GM23248 (cell line): ENCODE data around the gene ZNF639.

ENCODE experiments used
- EZH2 ChIP-seq: fragments of 200-600 bp; sonication (generic); IDR thresholded peaks from 2 replicates; pipeline ENCODE4 v1.6.1; 2018; ENCODE audit warnings: antibody characterized with exemption, mild to moderate bottlenecking; ENCODE audit not compliant: insufficient read depth, poor library complexity, severe bottlenecking
- EZH2phosphoT487 ChIP-seq: fragments of 200-600 bp; sonication (generic); IDR thresholded peaks from 2 replicates; pipeline ENCODE4 v1.6.1; 2018; ENCODE audit warnings: antibody characterized with exemption, moderate library complexity, mild to moderate bottlenecking, low read depth; ENCODE audit not compliant: insufficient read depth

DNA sequence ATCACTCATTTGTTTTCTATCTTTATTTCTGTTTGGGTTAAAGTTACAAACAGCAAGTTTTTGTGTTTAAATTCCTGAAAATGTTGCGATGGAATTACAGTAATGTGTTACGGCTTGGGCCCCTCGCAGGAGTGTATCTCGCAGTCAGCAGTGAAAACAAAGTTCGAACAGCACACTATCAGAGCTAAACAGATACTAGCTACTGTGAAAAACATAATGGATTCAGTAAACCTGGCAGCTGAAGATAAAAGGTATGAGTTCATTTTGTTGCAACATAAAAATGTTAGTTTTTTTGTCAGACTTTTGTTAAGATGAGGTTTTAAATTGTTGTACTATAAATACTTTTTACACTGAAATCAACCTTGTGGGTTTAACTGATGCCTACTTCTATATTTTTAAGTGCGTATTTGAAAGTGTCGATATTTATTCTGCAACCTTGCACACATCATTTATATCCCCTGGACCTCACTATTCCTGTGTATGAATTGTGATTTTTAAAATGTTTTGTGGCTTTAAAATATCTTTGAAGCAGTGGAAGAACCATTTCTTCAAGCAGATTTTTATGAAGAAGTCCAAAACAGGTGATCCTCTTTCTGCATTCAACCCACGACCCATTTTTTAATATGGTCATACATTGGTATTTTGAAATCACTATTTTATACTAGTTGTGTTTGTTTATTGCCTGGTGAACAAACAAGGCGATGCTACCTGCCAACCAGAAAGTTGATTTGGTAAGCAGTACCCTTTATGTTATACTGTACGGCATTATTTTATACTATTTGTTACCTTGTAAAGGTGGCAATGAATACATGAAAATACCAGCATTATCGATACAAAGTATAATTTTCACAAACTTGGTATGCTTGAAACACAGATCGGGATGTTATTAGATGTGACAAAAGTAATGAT is 52.5 kb downstream of the ZNF639 start:
- TF ChIP-seq EZH2phosphoT487 = no peak
- TF ChIP-seq EZH2 = no peak
